ENCODE measurements around the gene LRFN2.

The LRFN2 gene

DNA sequence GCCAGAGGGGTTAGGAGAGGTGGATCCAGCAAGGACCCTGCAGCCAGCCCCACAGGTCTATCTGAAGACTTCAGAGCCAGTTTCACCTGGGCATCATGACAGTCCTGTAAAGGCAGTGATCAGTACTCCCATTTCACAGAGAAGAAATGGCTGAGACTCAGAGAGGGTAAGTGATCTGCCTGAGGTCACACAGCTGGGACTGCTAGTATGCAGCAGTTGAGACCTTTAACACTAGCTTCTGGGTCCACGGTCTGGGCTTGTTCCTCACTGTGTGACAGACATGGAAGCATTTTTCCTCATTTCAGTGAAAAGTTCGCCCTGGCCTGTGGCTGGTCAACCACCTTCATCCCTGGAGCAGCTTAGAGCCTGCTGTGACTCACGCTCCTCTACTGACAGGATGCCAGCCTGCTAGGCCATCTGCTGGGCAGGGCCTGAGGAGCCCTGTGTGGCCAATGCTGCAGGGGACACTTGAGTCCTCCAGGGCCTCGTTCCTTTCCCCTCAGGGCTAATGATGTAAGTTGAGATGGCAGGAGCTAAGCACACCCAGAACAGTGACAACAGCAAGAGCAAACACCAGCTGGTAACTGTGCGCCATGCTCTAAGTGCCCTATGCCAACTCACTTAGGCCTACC, 192.0 kb downstream of the LRFN2 start:
- peak; percentile 5 for DNase-seq

GRCh38 chr6:40394381-40394780, 192.8 kb downstream of the LRFN2 start:
- DNase-seq: no peak

- no peak for DNase-seq
Observed at GRCh38 chr6:40393641-40394040, 193.5 kb downstream of the LRFN2 start.

GRCh38 chr6:40392589-40392988, 194.6 kb downstream of the LRFN2 start:
- no peak for DNase-seq

GRCh38 chr6:40391851-40392517, 195.2 kb downstream of the LRFN2 start:
- DNase-seq: no peak

GRCh38 chr6:40391086-40391485, 196.1 kb downstream of the LRFN2 start:
- no peak for DNase-seq

- no peak for DNase-seq
Observed at GRCh38 chr6:40390144-40390800, 196.9 kb downstream of the LRFN2 start.

- DNase-seq: no peak
Observed at GRCh38 chr6:40389254-40389653, 197.9 kb downstream of the LRFN2 start.

DNA sequence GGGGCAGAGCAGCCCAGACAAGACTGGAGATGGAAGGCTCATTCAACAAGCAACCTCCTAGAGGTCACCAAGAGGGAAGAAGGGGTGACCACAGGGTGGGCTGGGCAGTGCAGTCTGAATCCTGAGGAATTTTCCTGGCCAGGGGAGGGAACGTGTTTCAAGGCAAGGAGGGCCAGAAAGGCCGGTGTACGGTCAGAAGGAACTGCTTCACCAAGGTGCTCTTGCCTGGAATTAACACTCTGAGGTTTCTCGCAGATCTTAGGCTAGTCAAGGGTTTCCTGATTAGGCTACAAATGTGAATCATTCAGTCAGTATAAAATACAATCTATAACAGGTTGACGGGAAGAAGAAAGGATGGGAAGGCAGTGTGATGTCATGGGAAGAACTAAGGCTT, 199.3 kb downstream of the LRFN2 start:
- no peak for DNase-seq

DNA sequence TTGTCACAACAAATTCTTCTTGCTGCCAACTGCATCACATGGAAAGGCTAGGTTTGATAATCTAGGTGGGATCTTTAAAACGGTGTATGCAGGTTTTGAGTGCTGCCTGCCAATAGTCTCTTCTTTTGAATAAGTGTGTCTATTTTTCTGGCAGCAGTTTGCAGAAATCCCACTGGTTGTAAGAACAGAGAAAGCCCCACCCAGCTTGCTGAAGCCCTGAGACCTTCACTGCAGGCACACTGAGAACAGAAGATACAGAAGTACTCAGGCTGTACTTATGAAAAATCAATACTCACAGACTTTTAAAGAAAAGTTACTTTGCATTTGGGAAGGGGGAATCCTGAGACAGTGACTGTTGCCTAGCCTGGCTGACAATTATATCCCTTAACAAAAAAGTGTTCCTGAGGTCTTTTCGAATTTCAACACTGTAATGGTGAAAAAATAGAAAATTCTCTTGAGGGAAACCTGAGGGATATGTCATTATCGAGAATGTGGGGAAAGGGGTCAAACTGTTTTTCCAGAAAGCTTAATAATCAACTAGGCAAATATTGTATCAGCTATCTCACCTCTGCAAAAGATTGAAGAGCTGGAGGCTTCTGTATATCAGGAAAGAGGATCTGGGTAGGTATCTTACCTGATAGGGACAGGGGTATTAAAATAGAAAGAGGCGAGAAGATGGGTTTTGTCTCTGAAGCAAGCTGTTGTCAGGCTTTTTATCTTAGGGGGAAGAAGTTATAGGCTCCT, 199.9 kb downstream of the LRFN2 start:
- no peak for DNase-seq

GRCh38 chr6:40386200-40386599, 201.0 kb downstream of the LRFN2 start:
- DNase-seq: no peak

DNA sequence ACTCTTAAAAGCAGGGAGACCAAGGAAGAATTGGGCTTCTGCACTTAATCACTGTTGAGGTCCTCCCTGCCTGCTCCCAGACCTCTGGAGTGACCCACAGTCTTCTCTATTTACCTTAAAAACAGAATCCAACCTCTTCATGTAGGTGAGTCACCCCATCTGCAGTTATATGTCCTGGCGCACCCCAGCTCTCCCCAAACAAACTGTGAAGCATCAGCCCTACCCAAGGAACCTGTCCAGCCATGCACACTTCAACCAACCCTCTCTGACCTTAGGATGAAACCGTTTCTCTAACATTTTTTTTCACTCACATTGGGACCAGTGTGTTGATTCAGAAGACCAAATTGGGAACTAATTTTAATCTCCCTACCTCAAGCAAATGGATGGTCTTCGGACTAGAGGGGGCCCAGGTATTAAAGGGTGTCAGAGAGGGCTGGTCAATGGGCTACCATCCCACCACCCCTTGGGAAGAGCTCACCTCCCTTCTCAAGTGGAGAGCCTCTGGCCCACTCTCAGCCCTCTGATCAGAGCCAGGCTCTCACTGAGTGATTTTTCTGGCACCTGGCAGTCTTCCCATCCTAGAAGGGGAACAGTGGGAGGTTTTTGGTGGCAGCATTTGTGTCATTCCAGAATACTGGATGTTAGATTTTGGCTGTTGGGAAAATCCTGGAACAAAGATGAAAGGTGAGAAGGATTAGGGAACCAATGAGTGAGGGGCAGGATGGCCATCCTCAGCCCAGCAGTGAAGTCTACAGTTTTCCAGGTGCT, 203.6 kb downstream of the LRFN2 start:
- no peak for DNase-seq

DNA sequence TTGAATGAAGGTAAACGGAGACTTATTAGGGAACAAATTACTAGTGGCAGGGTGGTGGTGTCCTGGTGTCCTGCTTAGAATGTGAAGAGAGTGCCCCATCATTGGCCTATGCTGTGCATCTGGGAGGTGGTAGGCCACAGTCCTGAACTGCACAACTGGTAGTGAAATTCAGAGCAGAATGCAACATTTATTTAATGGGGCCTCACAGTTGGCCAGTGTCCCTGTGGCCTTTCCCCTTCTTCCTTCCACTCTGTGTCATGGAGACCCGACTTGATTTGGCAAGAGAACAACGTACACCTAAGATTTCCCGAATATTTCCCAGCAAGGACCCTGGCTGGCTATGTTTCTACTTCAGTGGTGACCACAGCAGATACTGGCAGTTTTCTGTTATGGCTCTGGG, 206.9 kb downstream of the LRFN2 start:
- DNase-seq: no peak

GRCh38 chr6:40379811-40380210, 207.4 kb downstream of the LRFN2 start:
- DNase-seq: no peak

DNA sequence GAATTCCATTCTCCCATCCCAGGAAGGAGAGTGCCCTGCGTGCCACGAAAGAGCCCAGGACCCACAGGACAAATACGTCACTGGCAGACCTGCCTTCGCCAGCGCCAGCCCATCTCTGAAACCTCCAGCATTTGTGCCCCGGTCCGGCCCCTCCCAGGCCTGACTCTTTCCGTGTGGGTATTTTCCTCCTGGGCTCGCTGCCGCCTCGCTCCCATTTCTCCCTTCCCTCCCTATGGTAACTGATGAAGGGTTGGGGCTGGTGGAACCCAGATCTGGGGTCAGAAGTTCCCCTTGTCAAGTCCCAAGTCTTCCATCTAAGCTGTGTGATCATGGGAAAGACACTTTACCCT, 208.5 kb downstream of the LRFN2 start:
- DNase-seq: no peak

DNA sequence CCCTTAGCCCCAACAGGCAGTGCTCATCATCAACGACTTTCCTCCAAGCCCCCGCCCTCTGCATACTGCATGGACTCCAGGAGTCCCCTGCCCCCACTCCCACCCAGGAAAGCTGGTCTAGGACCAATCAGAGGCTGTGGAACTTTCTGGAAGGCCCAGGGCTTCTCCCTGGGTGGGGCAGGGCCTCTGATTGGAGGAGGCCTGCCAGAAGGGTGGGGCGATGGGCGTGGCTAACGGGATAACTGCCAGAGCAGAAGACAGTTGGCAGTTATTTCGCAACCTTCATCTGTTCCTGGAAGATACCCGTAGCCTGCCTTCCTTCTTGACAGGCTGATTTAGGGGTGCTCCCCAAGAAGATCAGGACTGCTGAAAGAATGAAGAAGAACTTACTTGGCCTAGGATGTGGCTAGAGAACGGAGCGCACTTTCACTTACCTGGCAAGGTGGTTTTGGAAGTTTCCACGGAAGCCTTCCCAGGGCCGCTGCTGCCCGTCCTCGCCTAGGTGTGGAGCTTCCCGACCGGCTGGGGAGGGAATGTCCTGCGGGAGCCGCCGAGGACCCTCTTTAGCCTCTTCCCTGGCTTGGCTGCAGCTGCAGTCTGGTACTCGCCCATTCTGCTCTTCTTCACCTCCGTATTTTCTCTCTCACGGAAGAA, 209.0 kb downstream of the LRFN2 start:
- no peak for DNase-seq

GRCh38 chr6:40377173-40377806, 209.9 kb downstream of the LRFN2 start:
- no peak for DNase-seq

DNA sequence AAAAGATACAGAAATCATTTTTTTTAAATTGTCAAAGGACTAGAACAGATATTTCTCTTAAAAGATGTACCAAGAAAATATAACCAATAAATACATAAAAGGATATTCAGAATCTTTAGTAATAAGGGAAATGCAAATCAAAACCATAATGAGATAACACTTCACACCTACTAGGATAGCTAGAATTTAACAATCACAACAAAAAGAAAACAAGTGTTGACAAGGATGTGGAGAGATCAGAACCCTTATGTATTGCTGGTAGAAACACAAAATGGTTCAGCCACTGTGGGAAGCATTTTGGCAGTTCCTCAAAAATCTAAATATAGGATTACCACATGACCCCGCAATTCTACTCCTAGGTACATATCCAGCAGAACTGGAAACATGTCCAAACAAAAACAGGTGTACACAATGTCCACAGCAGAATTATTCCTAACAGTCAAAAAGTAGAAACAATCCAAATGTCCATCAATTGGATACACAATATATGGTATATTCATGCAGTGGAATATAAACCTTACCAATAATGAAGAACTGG, 211.0 kb downstream of the LRFN2 start:
- no peak for DNase-seq

GRCh38 chr6:40373267-40373666, 213.9 kb downstream of the LRFN2 start:
- DNase-seq: no peak

DNA sequence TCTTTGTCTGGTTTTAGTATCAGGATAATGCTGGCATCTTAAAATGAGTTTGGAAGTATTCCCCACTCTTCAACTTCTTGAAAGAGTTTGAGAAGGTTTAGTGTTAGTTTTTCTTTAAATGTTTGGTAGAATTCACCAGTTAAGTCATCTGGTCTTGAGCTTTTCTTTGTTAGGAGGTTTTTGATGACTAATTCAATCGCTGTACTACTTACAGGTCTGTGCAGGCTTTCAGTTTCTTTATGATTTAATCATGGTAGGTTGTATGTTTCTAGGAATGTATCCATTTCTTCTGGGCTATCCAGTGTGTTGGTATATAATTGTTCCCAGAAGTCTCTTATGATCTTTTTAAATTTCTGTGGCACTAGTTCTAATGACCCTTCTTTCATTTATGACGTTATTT, 215.5 kb downstream of the LRFN2 start:
- no peak for DNase-seq

DNA sequence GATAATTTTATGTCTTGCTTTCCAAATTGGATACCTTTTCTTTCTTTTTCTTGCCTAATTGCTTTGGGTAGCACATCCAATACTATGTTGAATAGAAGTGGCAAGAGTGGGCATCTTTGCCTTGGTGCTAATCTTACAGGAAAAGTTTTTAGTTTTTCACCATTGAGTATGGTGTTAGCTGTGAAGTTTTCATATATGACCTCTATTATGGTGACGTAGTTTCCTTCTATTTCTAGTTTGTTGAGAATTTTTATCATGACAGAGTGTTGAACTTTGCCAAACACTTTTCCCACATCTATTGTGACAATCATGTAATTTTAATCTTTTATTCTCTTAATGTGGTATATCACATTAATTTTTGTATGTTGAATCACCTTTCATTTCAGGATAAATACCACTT, 216.1 kb downstream of the LRFN2 start:
- no peak for DNase-seq

DNA sequence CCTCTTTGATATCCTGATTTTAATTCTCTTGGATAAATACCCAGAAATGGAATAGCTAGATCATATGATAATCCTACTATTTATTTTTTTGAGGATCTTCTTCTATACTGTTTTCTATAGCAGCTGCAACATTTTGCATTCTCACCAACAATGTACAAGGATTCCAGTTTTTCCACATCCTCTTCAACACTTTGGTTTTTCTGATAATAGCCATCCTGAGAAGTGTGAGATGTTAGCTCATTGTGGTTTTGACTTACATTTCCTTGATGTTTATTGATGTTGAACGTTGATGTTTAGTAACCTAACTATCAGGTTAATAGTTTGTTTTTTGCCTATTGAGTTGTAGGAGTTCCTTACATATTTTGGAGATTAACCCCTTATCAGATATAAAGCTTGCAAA, 217.3 kb downstream of the LRFN2 start:
- no peak for DNase-seq

Data from NCI-H2107 (cell line).